A673 (cell line): ENCODE data around the gene VAV2.

Experiments used
- EZH2 ChIP-seq: fragments of 200-600 bp; sonication (generic); IDR thresholded peaks from 2 replicates; pipeline ENCODE4 v1.6.1; 2017; ENCODE audit warnings: borderline replicate concordance, low read depth, mild to moderate bottlenecking, mixed read lengths, antibody characterized with exemption, low read length; ENCODE audit not compliant: poor library complexity, severe bottlenecking
- TF ChIP-seq, protein P1 (sequence below): fragments of 300-800, 200-600 bp; sonication (generic); conservative IDR thresholded peaks from 2 replicates; pipeline ENCODE4 v1.5.1; 2017; ENCODE audit warnings: low read depth, mild to moderate bottlenecking, antibody characterized with exemption, low read length, moderate library complexity, mixed read lengths

GRCh38 chr9:133750982-133751649 is 241.0 kb downstream of the VAV2 start:
- TF ChIP-seq, protein P1, sequence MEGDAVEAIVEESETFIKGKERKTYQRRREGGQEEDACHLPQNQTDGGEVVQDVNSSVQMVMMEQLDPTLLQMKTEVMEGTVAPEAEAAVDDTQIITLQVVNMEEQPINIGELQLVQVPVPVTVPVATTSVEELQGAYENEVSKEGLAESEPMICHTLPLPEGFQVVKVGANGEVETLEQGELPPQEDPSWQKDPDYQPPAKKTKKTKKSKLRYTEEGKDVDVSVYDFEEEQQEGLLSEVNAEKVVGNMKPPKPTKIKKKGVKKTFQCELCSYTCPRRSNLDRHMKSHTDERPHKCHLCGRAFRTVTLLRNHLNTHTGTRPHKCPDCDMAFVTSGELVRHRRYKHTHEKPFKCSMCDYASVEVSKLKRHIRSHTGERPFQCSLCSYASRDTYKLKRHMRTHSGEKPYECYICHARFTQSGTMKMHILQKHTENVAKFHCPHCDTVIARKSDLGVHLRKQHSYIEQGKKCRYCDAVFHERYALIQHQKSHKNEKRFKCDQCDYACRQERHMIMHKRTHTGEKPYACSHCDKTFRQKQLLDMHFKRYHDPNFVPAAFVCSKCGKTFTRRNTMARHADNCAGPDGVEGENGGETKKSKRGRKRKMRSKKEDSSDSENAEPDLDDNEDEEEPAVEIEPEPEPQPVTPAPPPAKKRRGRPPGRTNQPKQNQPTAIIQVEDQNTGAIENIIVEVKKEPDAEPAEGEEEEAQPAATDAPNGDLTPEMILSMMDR = no peak
- no peak for TF ChIP-seq EZH2
